Measurements from ENCODE around the gene EYS.

DNA sequence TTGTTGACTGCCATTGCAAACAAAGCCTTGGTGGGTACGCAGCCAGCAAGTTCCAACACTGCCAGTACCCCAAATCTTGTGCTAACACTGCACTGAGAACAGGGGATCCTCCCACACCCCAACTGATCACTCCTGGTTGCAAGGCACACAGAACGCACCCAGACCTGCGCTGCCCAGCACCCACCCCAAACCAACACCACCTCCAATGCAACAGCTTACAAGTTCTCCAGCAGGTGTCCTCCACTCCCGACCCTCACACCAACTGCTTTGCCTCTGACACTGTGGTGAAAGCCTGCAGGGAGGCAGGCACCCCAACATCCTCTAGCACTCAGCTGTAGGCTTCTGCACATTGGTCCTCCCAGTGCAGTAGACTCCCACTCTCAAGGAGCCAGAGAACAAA is 39.3 kb upstream of the EYS start:
- TF ChIP-seq CHD2 (IDR thresholded peaks at IDR 0.05; ENCODE audit: low read length, partially characterized antibody), result no peak
- TF ChIP-seq, protein P1, sequence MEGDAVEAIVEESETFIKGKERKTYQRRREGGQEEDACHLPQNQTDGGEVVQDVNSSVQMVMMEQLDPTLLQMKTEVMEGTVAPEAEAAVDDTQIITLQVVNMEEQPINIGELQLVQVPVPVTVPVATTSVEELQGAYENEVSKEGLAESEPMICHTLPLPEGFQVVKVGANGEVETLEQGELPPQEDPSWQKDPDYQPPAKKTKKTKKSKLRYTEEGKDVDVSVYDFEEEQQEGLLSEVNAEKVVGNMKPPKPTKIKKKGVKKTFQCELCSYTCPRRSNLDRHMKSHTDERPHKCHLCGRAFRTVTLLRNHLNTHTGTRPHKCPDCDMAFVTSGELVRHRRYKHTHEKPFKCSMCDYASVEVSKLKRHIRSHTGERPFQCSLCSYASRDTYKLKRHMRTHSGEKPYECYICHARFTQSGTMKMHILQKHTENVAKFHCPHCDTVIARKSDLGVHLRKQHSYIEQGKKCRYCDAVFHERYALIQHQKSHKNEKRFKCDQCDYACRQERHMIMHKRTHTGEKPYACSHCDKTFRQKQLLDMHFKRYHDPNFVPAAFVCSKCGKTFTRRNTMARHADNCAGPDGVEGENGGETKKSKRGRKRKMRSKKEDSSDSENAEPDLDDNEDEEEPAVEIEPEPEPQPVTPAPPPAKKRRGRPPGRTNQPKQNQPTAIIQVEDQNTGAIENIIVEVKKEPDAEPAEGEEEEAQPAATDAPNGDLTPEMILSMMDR (IDR thresholded peaks at IDR 0.05), result no peak
- TF ChIP-seq, protein P2, sequence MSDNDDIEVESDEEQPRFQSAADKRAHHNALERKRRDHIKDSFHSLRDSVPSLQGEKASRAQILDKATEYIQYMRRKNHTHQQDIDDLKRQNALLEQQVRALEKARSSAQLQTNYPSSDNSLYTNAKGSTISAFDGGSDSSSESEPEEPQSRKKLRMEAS (IDR thresholded peaks at IDR 0.05; ENCODE audit: low read depth), result no peak
- TF ChIP-seq, protein P3, sequence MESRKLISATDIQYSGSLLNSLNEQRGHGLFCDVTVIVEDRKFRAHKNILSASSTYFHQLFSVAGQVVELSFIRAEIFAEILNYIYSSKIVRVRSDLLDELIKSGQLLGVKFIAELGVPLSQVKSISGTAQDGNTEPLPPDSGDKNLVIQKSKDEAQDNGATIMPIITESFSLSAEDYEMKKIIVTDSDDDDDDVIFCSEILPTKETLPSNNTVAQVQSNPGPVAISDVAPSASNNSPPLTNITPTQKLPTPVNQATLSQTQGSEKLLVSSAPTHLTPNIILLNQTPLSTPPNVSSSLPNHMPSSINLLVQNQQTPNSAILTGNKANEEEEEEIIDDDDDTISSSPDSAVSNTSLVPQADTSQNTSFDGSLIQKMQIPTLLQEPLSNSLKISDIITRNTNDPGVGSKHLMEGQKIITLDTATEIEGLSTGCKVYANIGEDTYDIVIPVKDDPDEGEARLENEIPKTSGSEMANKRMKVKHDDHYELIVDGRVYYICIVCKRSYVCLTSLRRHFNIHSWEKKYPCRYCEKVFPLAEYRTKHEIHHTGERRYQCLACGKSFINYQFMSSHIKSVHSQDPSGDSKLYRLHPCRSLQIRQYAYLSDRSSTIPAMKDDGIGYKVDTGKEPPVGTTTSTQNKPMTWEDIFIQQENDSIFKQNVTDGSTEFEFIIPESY (IDR thresholded peaks at IDR 0.05; ENCODE audit: borderline replicate concordance, low read depth), result no peak
- TF ChIP-seq TAF1 (IDR thresholded peaks at IDR 0.05; ENCODE audit: borderline replicate concordance, low read depth, low read length), result no peak
- no peak for TF ChIP-seq ELF1 (IDR thresholded peaks at IDR 0.05)
- TF ChIP-seq RXRA (IDR thresholded peaks at IDR 0.05; ENCODE audit: borderline replicate concordance, low read depth), result no peak
- TF ChIP-seq RCOR1 (IDR thresholded peaks at IDR 0.05; ENCODE audit: low read length), result no peak
- TF ChIP-seq, protein P4, sequence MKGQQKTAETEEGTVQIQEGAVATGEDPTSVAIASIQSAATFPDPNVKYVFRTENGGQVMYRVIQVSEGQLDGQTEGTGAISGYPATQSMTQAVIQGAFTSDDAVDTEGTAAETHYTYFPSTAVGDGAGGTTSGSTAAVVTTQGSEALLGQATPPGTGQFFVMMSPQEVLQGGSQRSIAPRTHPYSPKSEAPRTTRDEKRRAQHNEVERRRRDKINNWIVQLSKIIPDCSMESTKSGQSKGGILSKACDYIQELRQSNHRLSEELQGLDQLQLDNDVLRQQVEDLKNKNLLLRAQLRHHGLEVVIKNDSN (IDR thresholded peaks at IDR 0.05; ENCODE audit: borderline replicate concordance, low read depth), result no peak
- TF ChIP-seq RFX5 (IDR thresholded peaks at IDR 0.05; ENCODE audit: low read length), result no peak
- no peak for TF ChIP-seq YY1 (IDR thresholded peaks at IDR 0.05; ENCODE audit: low read depth)

Measured in SK-N-SH (cell line).